BJ (cell line): ENCODE results near the gene CIDEB. TPM values are rescaled to one million over a fixed set of nuclear protein-coding genes. Genes with fewer than 3 reads are reported as not detected.

ENCODE experiments used
- CTCF ChIA-PET: fragments of 350-600 bp; formaldehyde crosslinking; extraction: SDS; loops from one replicate; lab custom pipeline; 2021; ENCODE audit warnings: antibody characterized with exemption, inconsistent platforms; lab: Yijun Ruan, JAX
- POLR2A ChIA-PET: fragments of 300-600 bp; sonication (Branson Sonifier 250); formaldehyde crosslinking; extraction: SDS; loops from one replicate; lab custom pipeline; 2021; ENCODE audit warnings: antibody characterized with exemption; lab: Charles Lee
- DNase-seq: peaks from one replicate; pipeline ENCODE4 v3.0.0-alpha.2; 2011; ENCODE audit warnings: low read depth
- H3K27me3 ChIP-seq: 2 replicates; pipeline ENCODE4 v1.6.0; 2011; ENCODE audit warnings: low read length; ENCODE audit not compliant: control insufficient read depth, insufficient read depth
- H3K36me3 ChIP-seq: 2 replicates; pipeline ENCODE4 v1.5.1; 2011; ENCODE audit warnings: low read length; ENCODE audit not compliant: control insufficient read depth, insufficient read depth
- H3K4me3 ChIP-seq: 2 replicates; pipeline ENCODE4 v1.5.1; 2011; ENCODE audit warnings: low read depth, mild to moderate bottlenecking, control low read depth, low read length
- CTCF ChIP-seq: IDR thresholded peaks from 2 replicates; pipeline ENCODE4 v1.5.1; 2011; ENCODE audit warnings: low read depth, mild to moderate bottlenecking, control low read depth, inconsistent platforms, low read length, moderate library complexity; ENCODE audit not compliant: insufficient read depth
- polyA plus RNA-seq: library from polyadenylated mRNA; depleted of rRNA; stranded (reverse); fragments of >200 nt; gene quantifications from 2 replicates; pipeline ENCODE4 v1.2.3, GENCODE V29; 2011

CIDEB gene
- polyA plus RNA-seq, 1 experiment, result 0.98 TPM

DNA sequence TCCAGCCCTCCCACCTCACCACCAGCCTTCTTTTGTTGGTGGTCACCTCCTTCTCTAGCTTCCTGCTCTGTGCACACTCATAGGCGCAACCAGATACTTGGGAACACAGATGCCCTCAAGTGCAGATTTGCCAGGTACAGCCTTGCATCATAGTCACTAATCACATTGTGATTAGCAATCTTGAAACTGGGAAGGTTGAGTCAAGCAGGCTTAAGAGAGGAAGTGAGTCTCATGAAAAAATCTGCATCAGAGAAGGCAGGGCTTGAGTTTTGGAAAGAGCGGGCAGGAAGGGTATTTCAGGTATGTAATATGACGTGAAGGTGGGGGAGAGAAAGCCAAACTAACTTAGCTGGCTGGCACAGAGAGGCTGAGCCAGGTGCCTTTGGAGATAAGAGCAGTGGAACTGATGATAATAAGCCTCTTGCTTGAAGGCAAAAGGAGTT, 33.7 kb downstream of the CIDEB start:
- no peak for TF ChIP-seq CTCF
- no peaks in the 10 kb centered on the region for H3K27me3 ChIP-seq
- ChIA-PET POLR2A (no interaction called here), CTCF (interaction anchor here (0.8 to 3.2 kb wide), 6 partner anchors 11 to 33 kb away, joined by 3 to 12 read pairs (median 3); partner anchors contain the start of genes CIDEB, NOP9 and TINF2)
- H3K36me3 ChIP-seq, result peaks cover 2% of the 10 kb centered on the region; the same call in 1 of the 2 replicates
- H3K4me3 ChIP-seq, result no peak overlapping the region
- DNase-seq, result no peak

- Histone ChIP-seq H3K36me3 (peaks cover 6% of the 10 kb centered on the region), H3K27me3 (no peaks in the 10 kb centered on the region), H3K4me3 (no peak overlapping the region)
- ChIA-PET CTCF (interaction anchor here (0.8 to 3.2 kb wide), 6 partner anchors 11 to 34 kb away, joined by 3 to 12 read pairs (median 3); partner anchors contain the start of genes CIDEB, NOP9 and TINF2), POLR2A (no interaction called here)
- TF ChIP-seq CTCF, result no peak
- no peak for DNase-seq
These were observed 34.3 kb downstream of the CIDEB start for GRCh38 chr14:24273422-24273998.

DNA sequence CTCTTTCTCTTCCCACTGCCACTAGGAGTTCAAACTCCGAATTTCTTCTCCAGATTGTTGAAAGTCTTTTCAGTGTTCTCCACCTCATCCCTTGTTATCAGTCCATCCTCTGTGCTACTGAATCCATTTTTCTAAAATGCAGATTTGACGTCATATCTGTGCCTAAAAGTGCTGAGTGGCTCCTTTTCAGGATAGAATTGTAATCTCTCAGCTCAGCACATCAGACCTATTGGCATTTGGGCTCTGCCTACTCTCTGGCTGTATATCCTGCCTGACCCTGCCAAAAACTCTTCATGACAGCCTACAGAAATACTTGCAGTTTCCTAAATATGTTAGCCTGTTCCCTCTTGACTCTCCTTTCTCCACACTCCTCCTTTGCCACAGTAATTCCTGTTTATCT, 35.3 kb downstream of the CIDEB start:
- no peak overlapping the region for H3K4me3 ChIP-seq
- ChIA-PET CTCF (interaction anchor here (2.0 to 4.1 kb wide), 7 partner anchors 8 to 35 kb away, joined by 8 to 29 read pairs (median 16); partner anchors contain the start of genes CIDEB, TGM1 and TINF2), POLR2A (no interaction called here)
- no peaks in the 10 kb centered on the region for H3K27me3 ChIP-seq
- peaks cover 10% of the 10 kb centered on the region for H3K36me3 ChIP-seq
- DNase-seq, result no peak
- no peak for TF ChIP-seq CTCF

GRCh38 chr14:24271834-24272263, 35.9 kb downstream of the CIDEB start:
- ChIA-PET POLR2A (no interaction called here), CTCF (interaction anchor here (1.6 to 4.1 kb wide), 9 partner anchors 9 to 36 kb away, joined by 7 to 29 read pairs (median 11); partner anchors contain the start of genes CIDEB, TGM1 and TINF2)
- no peak for DNase-seq
- no peak for TF ChIP-seq CTCF
- Histone ChIP-seq H3K27me3 (no peaks in the 10 kb centered on the region), H3K4me3 (peak overlapping the region; percentile 91), H3K36me3 (peaks cover 13% of the 10 kb centered on the region)

DNA sequence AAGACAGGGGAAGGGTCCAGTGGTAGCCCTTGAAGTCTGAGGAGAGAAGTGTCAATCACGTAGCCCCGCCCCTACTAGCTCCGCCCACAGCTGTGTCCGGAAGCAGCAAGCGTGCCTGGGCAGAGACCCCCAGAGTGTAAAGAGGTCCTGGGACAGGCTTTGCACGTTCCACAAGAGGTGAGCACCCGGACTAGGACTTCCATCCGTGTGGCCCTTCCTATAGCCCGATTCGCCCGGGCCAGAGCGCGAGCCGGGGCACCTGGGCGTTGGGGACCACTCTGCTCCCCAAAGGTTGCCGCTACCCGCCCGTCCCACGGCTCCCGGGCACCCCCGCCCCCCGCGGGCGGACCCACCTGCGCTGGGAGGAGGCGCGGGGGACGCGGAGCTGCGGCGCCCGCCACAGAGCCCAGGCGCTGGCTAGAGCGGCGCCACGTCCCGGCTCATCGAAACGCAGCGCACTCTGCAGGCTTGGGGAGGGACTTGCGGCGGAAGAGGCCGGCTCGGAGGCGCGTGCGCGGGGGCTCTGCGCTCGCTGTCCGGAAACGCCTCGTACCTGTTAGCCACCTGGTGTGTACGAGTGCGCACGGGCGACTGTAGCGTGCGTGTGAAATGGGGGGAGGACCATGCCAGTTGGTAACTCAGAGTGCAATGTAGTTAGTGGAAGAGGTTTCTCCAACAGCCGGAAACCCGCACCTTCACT, 36.5 kb downstream of the CIDEB start, which contains the start of gene RABGGTA:
TSS of gene RABGGTA (minus strand) at position 464 of the 700 bp plus-strand sequence. CDS start 482 bp downstream, outside the sequence.
- DNase-seq, result no peak
- H3K27me3 ChIP-seq, result no peaks in the 10 kb centered on the region
- CTCF ChIA-PET, result interaction anchor here (0.8 to 4.1 kb wide), 13 partner anchors 9 to 39 kb away, joined by 3 to 29 read pairs (median 9); partner anchors contain the start of genes CIDEB, GMPR2, NEDD8 and TGM1
- peaks cover 16% of the 10 kb centered on the region for H3K36me3 ChIP-seq
- peak; percentile 76 for TF ChIP-seq CTCF
- peak within 1 kb of the TSS; percentile 91 for H3K4me3 ChIP-seq
- POLR2A ChIA-PET, result no interaction called here
